ENCODE measurements around the gene CACNA2D2.

The CACNA2D2 gene

DNA sequence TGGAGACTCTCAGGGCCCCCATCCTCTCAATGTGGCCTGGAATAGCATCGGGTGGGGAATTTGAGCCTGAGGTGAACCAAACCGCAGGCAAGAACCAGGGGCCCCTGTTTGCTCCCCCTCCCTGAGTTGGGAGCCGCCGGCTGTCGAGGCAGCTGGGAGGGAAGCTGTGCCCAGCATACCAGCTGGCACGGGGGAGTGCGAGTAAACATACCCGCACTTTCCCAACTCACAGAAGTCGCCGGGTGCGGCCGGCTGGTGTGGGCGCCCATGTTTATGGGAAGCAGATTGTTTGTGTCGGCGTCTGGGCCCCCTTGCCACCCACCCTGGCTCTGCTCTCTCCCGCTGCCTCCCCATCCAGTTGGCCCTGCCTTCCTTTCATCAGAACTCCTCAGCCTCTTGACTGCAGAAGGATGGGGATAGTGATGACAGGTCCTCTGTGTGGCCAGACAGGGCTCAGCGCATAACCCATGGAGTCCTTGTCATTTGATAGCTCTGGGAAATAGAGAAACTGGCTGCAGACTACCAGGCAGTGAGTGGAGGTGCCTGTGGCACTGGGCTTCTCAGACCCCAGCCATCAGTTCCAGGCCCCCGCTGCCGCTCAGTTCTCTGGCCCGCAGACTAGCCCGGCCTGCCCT lies 60.4 kb downstream of the CACNA2D2 start:
- DNase-seq (ENCODE audit: low spot score in 2 of 2) (no peak), ATAC-seq (no peak)
- Mint-ChIP-seq H3K36me3 (no peaks in the 10 kb centered on the region), H3K9me3 (no peaks in the 10 kb centered on the region), H3K4me3 (no peak overlapping the region), H3K27ac (no peak overlapping the region), H3K4me1 (peaks cover 35% of the 10 kb centered on the region)

- peaks cover 35% of the 10 kb centered on the region for H3K4me1 Mint-ChIP-seq
- H3K36me3 Mint-ChIP-seq = no peaks in the 10 kb centered on the region
- H3K9me3 Mint-ChIP-seq = no peaks in the 10 kb centered on the region
- H3K4me3 Mint-ChIP-seq = no peak overlapping the region
- ATAC-seq (no peak), DNase-seq (ENCODE audit: low spot score in 2 of 2) (no peak)
- peak overlapping the region; percentile 82 for H3K27ac Mint-ChIP-seq
Observed at GRCh38 chr3:50441424-50442217, 61.8 kb downstream of the CACNA2D2 start.

- Mint-ChIP-seq H3K9me3 (no peaks in the 10 kb centered on the region), H3K4me1 (peaks cover 63% of the 10 kb centered on the region), H3K27ac (peak overlapping the region; percentile 81), H3K4me3 (no peak overlapping the region), H3K36me3 (no peaks in the 10 kb centered on the region)
- peak; percentile 90 for ATAC-seq
- DNase-seq (ENCODE audit: low spot score in 2 of 2) = peak; percentile 82 to 91
Observed at GRCh38 chr3:50436114-50436674, 67.2 kb downstream of the CACNA2D2 start.

DNA sequence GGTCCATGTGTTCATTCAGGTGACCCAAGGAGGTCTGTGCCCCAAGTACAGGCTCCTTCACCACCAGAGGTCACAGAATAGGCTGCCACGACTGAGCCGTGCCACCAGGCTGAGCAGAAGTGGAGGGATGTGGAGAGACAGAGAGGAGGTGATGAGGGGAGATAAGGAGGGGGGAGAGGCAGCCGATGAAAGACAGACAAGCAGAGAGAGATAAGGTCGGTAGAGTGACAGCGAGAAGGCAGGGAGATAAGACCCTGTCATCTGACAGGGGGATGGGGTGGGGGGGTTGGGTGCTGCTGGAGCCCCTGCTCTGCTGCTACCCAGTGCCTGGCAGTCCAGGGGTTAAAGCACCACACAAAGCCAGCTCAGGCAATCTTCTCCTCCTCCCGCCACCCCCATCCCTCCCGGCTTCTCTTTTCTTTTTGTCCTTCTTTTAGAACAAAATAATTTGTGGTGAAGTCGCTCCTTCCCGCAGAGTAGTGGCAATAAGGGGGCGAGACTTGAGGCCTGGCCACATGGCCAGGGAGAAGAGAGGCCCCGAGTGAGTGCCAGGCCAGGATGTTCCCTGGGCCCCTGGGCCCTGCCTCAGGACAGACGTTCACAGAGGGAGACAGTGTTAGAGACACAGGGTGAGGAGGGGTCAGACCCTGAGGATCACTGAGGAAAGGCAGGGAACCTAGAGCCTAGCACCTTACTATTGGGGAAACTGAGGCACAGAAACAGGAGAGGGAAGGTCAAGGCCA lies 67.9 kb downstream of the CACNA2D2 start:
- H3K27ac Mint-ChIP-seq = peak overlapping the region; percentile 81
- no peaks in the 10 kb centered on the region for H3K9me3 Mint-ChIP-seq
- DNase-seq (ENCODE audit: low spot score in 2 of 2) (no peak), ATAC-seq (peak; percentile 3)
- peaks cover 65% of the 10 kb centered on the region for H3K4me1 Mint-ChIP-seq
- no peak overlapping the region for H3K4me3 Mint-ChIP-seq
- H3K36me3 Mint-ChIP-seq = no peaks in the 10 kb centered on the region

- ATAC-seq (no peak), DNase-seq (ENCODE audit: low spot score in 2 of 2) (no peak)
- Mint-ChIP-seq H3K9me3 (no peaks in the 10 kb centered on the region), H3K36me3 (no peaks in the 10 kb centered on the region), H3K4me3 (no peak overlapping the region), H3K27ac (peak overlapping the region; percentile 81), H3K4me1 (peaks cover 75% of the 10 kb centered on the region)
Observed at GRCh38 chr3:50433954-50434353, 69.5 kb downstream of the CACNA2D2 start.

- H3K9me3 Mint-ChIP-seq = no peaks in the 10 kb centered on the region
- peak overlapping the region; percentile 22 for H3K4me3 Mint-ChIP-seq
- DNase-seq (ENCODE audit: low spot score in 2 of 2) (no peak), ATAC-seq (no peak)
- no peaks in the 10 kb centered on the region for H3K36me3 Mint-ChIP-seq
- H3K27ac Mint-ChIP-seq = peak overlapping the region; percentile 90
- peaks cover 76% of the 10 kb centered on the region for H3K4me1 Mint-ChIP-seq
Observed at GRCh38 chr3:50430950-50431435, 72.4 kb downstream of the CACNA2D2 start.

GRCh38 chr3:50430191-50430590 lies 73.2 kb downstream of the CACNA2D2 start:
- peak; percentile 55 for ATAC-seq
- Mint-ChIP-seq H3K4me1 (peaks cover 76% of the 10 kb centered on the region), H3K27ac (peak overlapping the region; percentile 90), H3K36me3 (no peaks in the 10 kb centered on the region), H3K9me3 (no peaks in the 10 kb centered on the region), H3K4me3 (peak overlapping the region; percentile 22)
- DNase-seq (ENCODE audit: low spot score in 2 of 2) = no peak

DNA sequence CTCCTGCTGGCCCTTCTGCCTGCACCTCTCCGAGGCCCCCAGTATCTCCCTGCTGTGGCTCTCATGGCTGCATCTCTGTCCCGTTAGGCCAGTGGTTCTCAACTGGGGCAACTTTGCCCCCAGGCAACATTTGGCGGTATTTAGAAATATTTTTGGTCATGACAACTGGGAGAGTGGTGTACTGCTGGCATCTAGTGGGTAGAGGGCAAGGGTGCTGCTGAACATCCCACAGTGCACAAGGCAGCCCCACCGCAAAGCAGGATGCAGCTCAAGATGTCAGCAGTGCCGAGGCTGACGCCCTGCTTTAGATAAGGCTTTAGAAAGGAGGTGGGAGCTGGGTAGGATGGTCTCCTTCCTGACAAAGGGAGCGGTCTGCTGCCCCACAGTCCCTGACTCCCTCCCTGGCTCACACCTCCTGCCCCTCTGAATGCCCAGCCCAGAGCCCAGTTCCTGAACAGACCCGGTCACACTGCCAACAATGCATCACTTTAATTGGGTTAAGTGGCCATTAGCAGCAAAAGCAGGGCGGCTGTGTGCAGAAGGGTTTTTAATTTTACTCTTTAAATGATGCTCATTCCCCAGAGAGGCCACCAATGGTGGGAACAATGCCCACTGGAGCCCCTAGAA lies 75.3 kb downstream of the CACNA2D2 start:
- ATAC-seq = peak; percentile 74
- no peak for DNase-seq (ENCODE audit: low spot score in 2 of 2)
- H3K4me3 Mint-ChIP-seq = no peak overlapping the region
- H3K9me3 Mint-ChIP-seq = no peaks in the 10 kb centered on the region
- peak overlapping the region; percentile 88 for H3K27ac Mint-ChIP-seq
- H3K4me1 Mint-ChIP-seq = peaks cover 60% of the 10 kb centered on the region
- H3K36me3 Mint-ChIP-seq = no peaks in the 10 kb centered on the region

- H3K27ac Mint-ChIP-seq = peak overlapping the region; percentile 88
- H3K9me3 Mint-ChIP-seq = no peaks in the 10 kb centered on the region
- H3K36me3 Mint-ChIP-seq = no peaks in the 10 kb centered on the region
Observed at GRCh38 chr3:50427217-50427616, 76.2 kb downstream of the CACNA2D2 start.

DNA sequence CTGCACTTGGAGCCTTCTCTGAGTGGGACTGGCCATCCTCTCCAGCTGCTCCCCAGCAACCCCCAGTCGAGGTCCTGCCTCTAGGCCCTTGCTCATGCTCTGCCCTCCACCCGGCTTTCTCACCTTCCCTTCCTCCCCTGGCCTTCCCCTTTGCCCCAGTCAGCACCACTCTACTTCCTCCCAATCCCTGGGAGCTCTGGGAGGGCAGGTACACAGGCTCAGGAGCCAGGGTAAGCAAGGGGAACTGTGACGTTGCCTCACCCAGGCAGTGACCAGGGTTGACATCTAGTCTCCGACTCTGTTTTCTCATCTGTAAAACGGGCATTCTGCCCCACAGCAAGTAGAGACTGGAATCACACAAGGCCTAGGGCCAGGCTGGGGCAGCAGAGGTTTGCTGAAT lies 77.5 kb downstream of the CACNA2D2 start:
- peaks cover 62% of the 10 kb centered on the region for H3K4me1 Mint-ChIP-seq
- H3K36me3 Mint-ChIP-seq = no peaks in the 10 kb centered on the region
- DNase-seq (ENCODE audit: low spot score in 2 of 2) (no peak), ATAC-seq (no peak)
- peak overlapping the region; percentile 36 for H3K27ac Mint-ChIP-seq
- no peak overlapping the region for H3K4me3 Mint-ChIP-seq
- H3K9me3 Mint-ChIP-seq = no peaks in the 10 kb centered on the region

More at GRCh38 chr3:50427217-50427616, 76.2 kb downstream of the CACNA2D2 start:
- DNase-seq (ENCODE audit: low spot score in 2 of 2) = no peak
- H3K4me1 Mint-ChIP-seq = peaks cover 65% of the 10 kb centered on the region
- no peak overlapping the region for H3K4me3 Mint-ChIP-seq
- ATAC-seq = no peak

GRCh38 chr3:50423543-50423942 lies 79.9 kb downstream of the CACNA2D2 start:
- Mint-ChIP-seq H3K9me3 (no peaks in the 10 kb centered on the region), H3K4me1 (peaks cover 45% of the 10 kb centered on the region), H3K36me3 (no peaks in the 10 kb centered on the region), H3K27ac (peak overlapping the region; percentile 68), H3K4me3 (no peak overlapping the region)
- ATAC-seq (no peak), DNase-seq (ENCODE audit: low spot score in 2 of 2) (no peak)

DNA sequence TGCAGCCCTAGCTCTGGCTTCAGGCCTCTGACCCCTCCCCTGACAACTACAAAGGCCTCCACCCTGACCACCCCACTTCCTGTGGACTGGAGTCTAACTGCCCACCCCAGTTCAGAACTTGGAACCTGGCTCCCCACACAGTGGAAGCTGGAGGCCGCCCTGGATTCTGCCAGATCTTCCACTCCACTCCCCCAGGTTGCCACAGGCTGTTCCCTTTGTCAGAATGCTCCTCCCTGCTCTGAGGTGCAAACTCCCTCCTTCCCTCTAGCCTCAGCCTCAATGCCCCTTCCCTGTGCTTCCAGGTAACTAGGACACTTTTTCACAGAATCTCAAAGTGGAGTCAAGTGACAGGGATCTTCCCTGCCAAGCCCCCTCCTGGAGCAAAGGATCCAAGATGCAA lies 81.3 kb downstream of the CACNA2D2 start:
- DNase-seq (ENCODE audit: low spot score in 2 of 2) = no peak
- no peaks in the 10 kb centered on the region for H3K36me3 Mint-ChIP-seq
- H3K4me1 Mint-ChIP-seq = peaks cover 44% of the 10 kb centered on the region
- H3K27ac Mint-ChIP-seq = peak overlapping the region; percentile 68
- ATAC-seq = no peak
- no peak overlapping the region for H3K4me3 Mint-ChIP-seq
- no peaks in the 10 kb centered on the region for H3K9me3 Mint-ChIP-seq

GRCh38 chr3:50419595-50420370 lies 83.7 kb downstream of the CACNA2D2 start:
- Mint-ChIP-seq H3K4me1 (peaks cover 51% of the 10 kb centered on the region), H3K36me3 (no peaks in the 10 kb centered on the region), H3K9me3 (no peaks in the 10 kb centered on the region), H3K27ac (no peak overlapping the region), H3K4me3 (no peak overlapping the region)
- DNase-seq (ENCODE audit: low spot score in 2 of 2) (no peak), ATAC-seq (no peak)

- DNase-seq (ENCODE audit: low spot score in 2 of 2) (no peak), ATAC-seq (no peak)
- H3K9me3 Mint-ChIP-seq = no peaks in the 10 kb centered on the region
- H3K4me1 Mint-ChIP-seq = peaks cover 51% of the 10 kb centered on the region
- peak overlapping the region; percentile 61 for H3K27ac Mint-ChIP-seq
- no peak overlapping the region for H3K4me3 Mint-ChIP-seq
- no peaks in the 10 kb centered on the region for H3K36me3 Mint-ChIP-seq
Observed at GRCh38 chr3:50418850-50419249, 84.6 kb downstream of the CACNA2D2 start.

All from stimulated activated effector memory CD8-positive, alpha-beta T cell treated with anti-CD3 and anti-CD28 coated beads, Interleukin-12 subunit alpha, Interleukin-12 subunit beta, amount 100 ng/mL, for 72 hours (primary cell).